HFFc6 (cell line): ENCODE results near the gene AFTPH. TPM values are rescaled to one million over a fixed set of nuclear protein-coding genes. Genes with fewer than 3 reads are reported as not detected.

Experiments used
- DNase-seq: peaks from one replicate; pipeline ENCODE4 v3.0.0-alpha.2; 2018
- H3K27ac Mint-ChIP-seq: 2 replicates; pipeline ENCODE4 v1.8.0; 2020; ENCODE audit warnings: mild to moderate bottlenecking, mixed read lengths
- H3K27me3 Mint-ChIP-seq: 2 replicates; pipeline ENCODE4 v1.8.0; 2021; ENCODE audit warnings: mild to moderate bottlenecking, moderate library complexity, mixed read lengths; ENCODE audit not compliant: insufficient read depth
- H3K36me3 Mint-ChIP-seq: 2 replicates; pipeline ENCODE4 v1.8.0; 2021; ENCODE audit warnings: low read depth, mixed read lengths
- H3K4me1 Mint-ChIP-seq: 2 replicates; pipeline ENCODE4 v1.8.0; 2020; ENCODE audit warnings: low read depth, mixed read lengths
- H3K4me3 Mint-ChIP-seq: 2 replicates; pipeline ENCODE4 v1.8.0; 2020; ENCODE audit warnings: mild to moderate bottlenecking, moderate library complexity, mixed read lengths
- H3K9me3 Mint-ChIP-seq: 2 replicates; pipeline ENCODE4 v1.8.0; 2020; ENCODE audit warnings: mild to moderate bottlenecking, mixed read lengths
- total RNA-seq, 6 experiments: library from RNA; stranded (reverse); fragmentation: NEBNext Ultra II Directional; extraction: Animal tissue kit (Norgen Biotek cat#: 25700); gene quantifications; 2 replicates in 1 of 6; 3 replicates in 5 of 6; pipeline ENCODE4 v1.2.3, GENCODE V29; 2021
- TF ChIP-seq, protein P1 (sequence below): fragments of 200-600 bp; sonication (generic); IDR thresholded peaks from 2 replicates; pipeline ENCODE4 v1.5.0; 2021; ENCODE audit warnings: antibody characterized with exemption, mild to moderate bottlenecking

Gene AFTPH
- total RNA-seq, 6 experiments from 2014 or later = 17.2 to 25.3 (median 19.3) TPM

DNA sequence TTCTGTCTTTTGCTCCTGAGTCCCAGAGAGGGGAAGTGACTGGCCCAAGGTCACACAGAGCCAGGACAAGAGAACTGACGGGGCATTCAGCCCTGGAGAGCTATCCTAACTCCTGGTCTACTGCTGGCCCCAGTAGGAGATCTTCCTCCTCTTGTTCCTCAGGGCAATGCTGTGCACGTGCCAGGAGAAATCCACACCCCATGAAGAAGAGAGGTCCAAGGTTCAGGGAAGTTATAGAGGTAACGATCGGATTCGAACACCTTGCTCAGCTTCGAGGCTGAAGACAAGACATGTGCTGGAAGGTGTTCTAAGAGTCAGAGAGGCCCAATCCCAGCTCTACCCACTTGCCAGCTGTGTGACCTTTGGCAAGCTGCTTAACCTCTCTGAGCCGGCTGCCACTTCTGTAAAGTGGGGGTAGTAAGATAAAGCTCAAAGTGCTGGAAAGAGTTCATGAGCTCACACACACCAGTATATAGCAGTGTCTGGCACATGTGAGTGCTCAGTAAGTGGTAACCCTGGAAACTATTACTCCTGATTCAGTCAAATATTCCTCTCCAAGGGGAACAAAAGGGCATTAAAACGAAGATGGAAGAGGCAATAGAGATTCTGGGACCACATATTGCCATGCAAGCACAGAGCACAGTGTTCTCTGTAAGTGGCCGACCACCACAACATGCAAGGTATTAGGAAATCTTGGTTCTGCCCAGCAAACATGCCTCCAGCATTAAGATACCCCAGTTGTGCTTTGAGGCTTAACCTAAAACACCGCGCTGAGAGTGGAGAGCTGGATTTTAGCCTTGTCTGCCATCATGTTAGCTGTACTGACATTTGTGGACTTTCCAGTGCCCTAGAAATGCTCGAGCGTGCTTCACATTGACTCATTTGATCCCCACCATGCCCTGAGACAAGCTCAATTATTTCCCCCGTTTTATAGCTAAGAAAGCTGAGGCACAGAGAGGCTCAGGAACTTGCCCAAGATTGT, 104.0 kb downstream of the AFTPH start:
- no peak overlapping the region for H3K27ac Mint-ChIP-seq
- H3K4me3 Mint-ChIP-seq = no peak overlapping the region
- TF ChIP-seq, protein P1, sequence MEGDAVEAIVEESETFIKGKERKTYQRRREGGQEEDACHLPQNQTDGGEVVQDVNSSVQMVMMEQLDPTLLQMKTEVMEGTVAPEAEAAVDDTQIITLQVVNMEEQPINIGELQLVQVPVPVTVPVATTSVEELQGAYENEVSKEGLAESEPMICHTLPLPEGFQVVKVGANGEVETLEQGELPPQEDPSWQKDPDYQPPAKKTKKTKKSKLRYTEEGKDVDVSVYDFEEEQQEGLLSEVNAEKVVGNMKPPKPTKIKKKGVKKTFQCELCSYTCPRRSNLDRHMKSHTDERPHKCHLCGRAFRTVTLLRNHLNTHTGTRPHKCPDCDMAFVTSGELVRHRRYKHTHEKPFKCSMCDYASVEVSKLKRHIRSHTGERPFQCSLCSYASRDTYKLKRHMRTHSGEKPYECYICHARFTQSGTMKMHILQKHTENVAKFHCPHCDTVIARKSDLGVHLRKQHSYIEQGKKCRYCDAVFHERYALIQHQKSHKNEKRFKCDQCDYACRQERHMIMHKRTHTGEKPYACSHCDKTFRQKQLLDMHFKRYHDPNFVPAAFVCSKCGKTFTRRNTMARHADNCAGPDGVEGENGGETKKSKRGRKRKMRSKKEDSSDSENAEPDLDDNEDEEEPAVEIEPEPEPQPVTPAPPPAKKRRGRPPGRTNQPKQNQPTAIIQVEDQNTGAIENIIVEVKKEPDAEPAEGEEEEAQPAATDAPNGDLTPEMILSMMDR = no peak
- no peak for DNase-seq
- no peaks in the 10 kb centered on the region; the same call in 1 of the 2 replicates for H3K4me1 Mint-ChIP-seq
- no peaks in the 10 kb centered on the region for H3K9me3 Mint-ChIP-seq
- H3K36me3 Mint-ChIP-seq = peaks cover 23% of the 10 kb centered on the region; the same call in 1 of the 2 replicates
- peaks cover 4% of the 10 kb centered on the region for H3K27me3 Mint-ChIP-seq

DNA sequence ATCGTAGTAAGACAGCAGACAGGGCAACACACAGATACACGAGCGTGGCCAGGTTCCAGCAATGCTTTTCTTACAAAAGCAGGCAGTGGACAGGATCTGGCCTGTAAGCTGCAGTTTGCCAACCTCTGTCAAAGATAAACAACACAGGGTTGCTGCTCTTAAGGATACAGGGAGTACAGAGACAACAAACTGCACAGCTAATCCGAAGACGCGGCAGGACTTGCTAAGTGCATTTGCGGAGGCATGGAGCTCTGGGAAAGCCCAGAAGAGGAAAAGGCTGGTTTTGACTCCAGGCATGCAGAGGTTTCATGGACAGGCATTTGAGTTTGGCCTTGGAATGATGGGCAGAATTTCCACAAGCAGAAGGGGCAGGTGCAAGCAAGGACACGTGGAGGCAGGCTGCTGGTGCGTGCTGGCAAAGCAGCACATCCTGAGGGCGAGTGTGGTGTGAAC, 105.2 kb downstream of the AFTPH start:
- no peaks in the 10 kb centered on the region for H3K9me3 Mint-ChIP-seq
- TF ChIP-seq, protein P1 = no peak
- peaks cover 23% of the 10 kb centered on the region; the same call in 1 of the 2 replicates for H3K36me3 Mint-ChIP-seq
- H3K4me3 Mint-ChIP-seq = no peak overlapping the region
- peaks cover 1% of the 10 kb centered on the region for H3K27me3 Mint-ChIP-seq
- DNase-seq = no peak
- H3K27ac Mint-ChIP-seq = no peak overlapping the region
- peaks cover 9% of the 10 kb centered on the region for H3K4me1 Mint-ChIP-seq

- no peak overlapping the region for H3K27ac Mint-ChIP-seq
- DNase-seq = no peak
- H3K36me3 Mint-ChIP-seq = peaks cover 23% of the 10 kb centered on the region; the same call in 1 of the 2 replicates
- peaks cover 12% of the 10 kb centered on the region for H3K4me1 Mint-ChIP-seq
- H3K27me3 Mint-ChIP-seq = peaks cover 1% of the 10 kb centered on the region
- H3K4me3 Mint-ChIP-seq = no peak overlapping the region
- TF ChIP-seq, protein P1 = no peak
- no peaks in the 10 kb centered on the region for H3K9me3 Mint-ChIP-seq
These were observed 105.7 kb downstream of the AFTPH start for GRCh38 chr2:64629875-64630274.

DNA sequence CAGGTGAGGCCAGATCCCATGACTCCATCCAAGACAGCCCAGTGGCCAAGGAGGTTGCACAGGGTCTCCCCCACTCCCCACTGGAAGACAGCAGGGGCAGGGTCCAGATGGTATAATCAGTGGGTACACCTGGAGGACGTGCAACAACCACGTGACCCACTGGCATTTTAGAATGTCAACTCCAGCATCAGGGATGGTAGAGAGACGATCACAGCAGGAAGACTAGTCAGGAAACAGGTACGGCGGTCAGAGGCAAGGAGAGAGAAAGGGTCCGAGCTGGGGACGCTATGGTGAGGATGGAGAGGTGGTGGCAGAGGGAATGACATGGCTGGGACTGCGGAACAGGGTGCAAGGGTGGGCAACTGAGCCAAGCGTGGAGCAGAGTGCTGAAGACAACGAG, 106.6 kb downstream of the AFTPH start:
- no peak for DNase-seq
- Mint-ChIP-seq H3K4me1 (peaks cover 12% of the 10 kb centered on the region), H3K36me3 (peaks cover 26% of the 10 kb centered on the region), H3K27ac (no peak overlapping the region), H3K27me3 (peaks cover 1% of the 10 kb centered on the region), H3K4me3 (no peak overlapping the region), H3K9me3 (no peaks in the 10 kb centered on the region)
- TF ChIP-seq, protein P1 = no peak

DNA sequence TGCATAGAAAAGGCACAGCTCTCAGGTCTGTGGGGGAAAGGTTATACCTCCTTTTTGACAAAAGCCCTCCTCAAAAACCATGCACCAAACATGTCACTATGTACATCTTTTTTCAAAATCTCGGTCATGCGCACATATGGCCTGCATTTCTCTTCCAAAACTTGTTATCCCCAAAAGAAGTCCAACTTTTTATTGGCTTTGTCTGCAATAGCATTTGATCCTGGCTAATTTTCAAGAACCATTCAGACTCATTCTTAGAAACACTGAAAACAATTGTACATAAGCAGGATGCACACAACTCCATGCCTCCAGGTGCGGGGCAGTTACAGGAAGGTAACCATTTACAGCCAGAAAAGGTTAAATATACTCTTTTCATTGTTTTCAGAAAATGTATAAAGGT, 107.6 kb downstream of the AFTPH start:
- Mint-ChIP-seq H3K4me1 (peaks cover 15% of the 10 kb centered on the region), H3K36me3 (peaks cover 34% of the 10 kb centered on the region), H3K4me3 (no peak overlapping the region), H3K9me3 (no peaks in the 10 kb centered on the region), H3K27ac (no peak overlapping the region), H3K27me3 (no peaks in the 10 kb centered on the region; the same call in none of the 2 replicates)
- no peak for DNase-seq
- TF ChIP-seq, protein P1 = no peak
